ENCODE measurements around the gene MEGF6.

The MEGF6 gene

GRCh38 chr1:3607703-3608065 is 3.6 kb downstream of the MEGF6 start:
- Histone ChIP-seq H3K36me3 (replicated peaks; ENCODE audit: low read depth, low read length) (no peaks in the 10 kb centered on the region), H3K9ac (ENCODE audit: low read length) (no peak overlapping the region), H3K4me3 (ENCODE audit: low read length) (no peak overlapping the region), H3K27ac (ENCODE audit: low read length) (no peak overlapping the region), H3K9me3 (ENCODE audit: insufficient read depth, low read length) (no peaks in the 10 kb centered on the region), H3K4me1 (ENCODE audit: low read length) (no peaks in the 10 kb centered on the region), H3K27me3 (ENCODE audit: low read depth, low read length) (no peaks in the 10 kb centered on the region), H3K79me2 (ENCODE audit: low read length) (no peaks in the 10 kb centered on the region), H4K20me1 (ENCODE audit: insufficient read depth, low read length) (no peaks in the 10 kb centered on the region), H2AFZ (ENCODE audit: low read depth, low read length) (no peak overlapping the region), H3K4me2 (ENCODE audit: low read length) (no peak overlapping the region)
- no peak for TF ChIP-seq EZH2phosphoT487 (IDR thresholded peaks at IDR 0.05; ENCODE audit: low read depth)
- TF ChIP-seq, protein P1, sequence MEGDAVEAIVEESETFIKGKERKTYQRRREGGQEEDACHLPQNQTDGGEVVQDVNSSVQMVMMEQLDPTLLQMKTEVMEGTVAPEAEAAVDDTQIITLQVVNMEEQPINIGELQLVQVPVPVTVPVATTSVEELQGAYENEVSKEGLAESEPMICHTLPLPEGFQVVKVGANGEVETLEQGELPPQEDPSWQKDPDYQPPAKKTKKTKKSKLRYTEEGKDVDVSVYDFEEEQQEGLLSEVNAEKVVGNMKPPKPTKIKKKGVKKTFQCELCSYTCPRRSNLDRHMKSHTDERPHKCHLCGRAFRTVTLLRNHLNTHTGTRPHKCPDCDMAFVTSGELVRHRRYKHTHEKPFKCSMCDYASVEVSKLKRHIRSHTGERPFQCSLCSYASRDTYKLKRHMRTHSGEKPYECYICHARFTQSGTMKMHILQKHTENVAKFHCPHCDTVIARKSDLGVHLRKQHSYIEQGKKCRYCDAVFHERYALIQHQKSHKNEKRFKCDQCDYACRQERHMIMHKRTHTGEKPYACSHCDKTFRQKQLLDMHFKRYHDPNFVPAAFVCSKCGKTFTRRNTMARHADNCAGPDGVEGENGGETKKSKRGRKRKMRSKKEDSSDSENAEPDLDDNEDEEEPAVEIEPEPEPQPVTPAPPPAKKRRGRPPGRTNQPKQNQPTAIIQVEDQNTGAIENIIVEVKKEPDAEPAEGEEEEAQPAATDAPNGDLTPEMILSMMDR (IDR thresholded peaks at IDR 0.05; ENCODE audit: low read depth, low read length), result no peak

DNA sequence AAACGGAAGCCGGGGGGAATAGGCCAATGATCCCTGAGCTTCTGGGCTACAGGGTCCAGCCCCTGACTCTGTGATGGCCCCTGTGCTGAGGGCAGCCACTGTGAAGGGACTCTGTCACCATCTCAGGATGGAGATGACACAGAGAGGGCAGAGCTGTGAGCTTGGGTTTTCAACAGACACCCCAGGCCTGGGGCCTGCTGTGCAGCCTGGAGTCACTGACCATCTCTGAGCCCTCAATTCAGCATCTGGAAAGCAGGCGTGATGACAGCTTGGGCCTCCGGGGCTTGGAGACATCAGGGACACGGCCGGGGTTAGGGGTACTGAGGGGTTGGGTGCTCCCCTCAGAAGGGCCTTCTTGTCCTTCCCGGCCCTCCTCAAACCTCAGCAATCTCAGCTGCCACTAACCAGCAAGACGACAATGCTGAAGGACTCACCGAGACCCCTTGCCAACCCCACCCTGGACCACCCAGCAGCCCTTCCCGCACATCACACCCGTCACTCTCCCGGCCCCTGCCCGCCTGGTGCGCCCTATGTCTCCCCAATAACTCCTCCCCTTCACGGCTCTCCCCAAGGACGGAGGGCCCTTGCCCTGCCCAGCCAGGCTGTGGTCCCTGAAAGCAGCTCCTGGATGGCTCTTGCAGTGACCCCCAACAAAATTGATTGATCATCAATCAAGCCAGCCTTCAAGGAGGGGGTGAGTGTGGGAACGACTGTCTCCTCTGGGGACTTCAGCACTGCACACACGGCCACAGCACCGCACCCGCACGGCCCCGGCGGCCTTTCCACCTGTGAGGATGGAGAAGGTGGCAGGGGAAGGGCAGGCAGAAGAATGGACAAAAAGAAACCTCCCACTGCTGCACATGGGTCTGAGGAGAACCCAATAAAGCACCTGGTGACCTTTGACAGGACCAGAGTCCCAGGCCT is 4.3 kb downstream of the MEGF6 start:
- TF ChIP-seq, protein P1 (IDR thresholded peaks at IDR 0.05; ENCODE audit: low read depth, low read length), result no peak
- no peak for TF ChIP-seq EZH2phosphoT487 (IDR thresholded peaks at IDR 0.05; ENCODE audit: low read depth)
- Histone ChIP-seq H3K4me3 (ENCODE audit: low read length) (no peak overlapping the region), H3K79me2 (ENCODE audit: low read length) (no peaks in the 10 kb centered on the region), H3K9ac (ENCODE audit: low read length) (no peak overlapping the region), H3K36me3 (replicated peaks; ENCODE audit: low read depth, low read length) (no peaks in the 10 kb centered on the region), H3K4me1 (ENCODE audit: low read length) (no peaks in the 10 kb centered on the region), H4K20me1 (ENCODE audit: insufficient read depth, low read length) (no peaks in the 10 kb centered on the region), H3K27me3 (ENCODE audit: low read depth, low read length) (no peaks in the 10 kb centered on the region), H2AFZ (ENCODE audit: low read depth, low read length) (no peak overlapping the region), H3K9me3 (ENCODE audit: insufficient read depth, low read length) (no peaks in the 10 kb centered on the region), H3K4me2 (ENCODE audit: low read length) (no peak overlapping the region), H3K27ac (ENCODE audit: low read length) (no peak overlapping the region)

GRCh38 chr1:3604997-3605823 is 6.1 kb downstream of the MEGF6 start:
- no peaks in the 10 kb centered on the region for H3K36me3 ChIP-seq (replicated peaks; ENCODE audit: low read depth, low read length)
- no peaks in the 10 kb centered on the region for H3K4me1 ChIP-seq (ENCODE audit: low read length)
- no peak overlapping the region for H2AFZ ChIP-seq (ENCODE audit: low read depth, low read length)
- H4K20me1 ChIP-seq (ENCODE audit: insufficient read depth, low read length), result no peaks in the 10 kb centered on the region
- no peaks in the 10 kb centered on the region for H3K79me2 ChIP-seq (ENCODE audit: low read length)
- H3K27me3 ChIP-seq (ENCODE audit: low read depth, low read length), result no peaks in the 10 kb centered on the region
- no peak overlapping the region for H3K27ac ChIP-seq (ENCODE audit: low read length)
- no peaks in the 10 kb centered on the region for H3K9me3 ChIP-seq (ENCODE audit: insufficient read depth, low read length)
- no peak overlapping the region for H3K4me3 ChIP-seq (ENCODE audit: low read length)
- no peak for TF ChIP-seq EZH2phosphoT487 (IDR thresholded peaks at IDR 0.05; ENCODE audit: low read depth)
- TF ChIP-seq, protein P1 (IDR thresholded peaks at IDR 0.05; ENCODE audit: low read depth, low read length), result no peak
- no peak overlapping the region for H3K9ac ChIP-seq (ENCODE audit: low read length)
- H3K4me2 ChIP-seq (ENCODE audit: low read length), result no peak overlapping the region

GRCh38 chr1:3604468-3604974 is 6.8 kb downstream of the MEGF6 start:
- Histone ChIP-seq H3K27me3 (ENCODE audit: low read depth, low read length) (no peaks in the 10 kb centered on the region), H3K4me2 (ENCODE audit: low read length) (no peak overlapping the region), H2AFZ (ENCODE audit: low read depth, low read length) (no peak overlapping the region), H3K9me3 (ENCODE audit: insufficient read depth, low read length) (no peaks in the 10 kb centered on the region), H3K27ac (ENCODE audit: low read length) (no peak overlapping the region), H3K9ac (ENCODE audit: low read length) (no peak overlapping the region), H3K79me2 (ENCODE audit: low read length) (no peaks in the 10 kb centered on the region), H3K4me3 (ENCODE audit: low read length) (no peak overlapping the region), H3K4me1 (ENCODE audit: low read length) (no peaks in the 10 kb centered on the region), H3K36me3 (replicated peaks; ENCODE audit: low read depth, low read length) (no peaks in the 10 kb centered on the region), H4K20me1 (ENCODE audit: insufficient read depth, low read length) (no peaks in the 10 kb centered on the region)
- TF ChIP-seq, protein P1 (IDR thresholded peaks at IDR 0.05; ENCODE audit: low read depth, low read length), result no peak

Data from OCI-LY3 (cell line).